Measurements from ENCODE around the gene CCDC57. TPM values are rescaled to one million over a fixed set of nuclear protein-coding genes. Genes with fewer than 3 reads are reported as not detected.

The CCDC57 gene
- polyA plus RNA-seq, 1 donor, result 45.6 TPM

DNA sequence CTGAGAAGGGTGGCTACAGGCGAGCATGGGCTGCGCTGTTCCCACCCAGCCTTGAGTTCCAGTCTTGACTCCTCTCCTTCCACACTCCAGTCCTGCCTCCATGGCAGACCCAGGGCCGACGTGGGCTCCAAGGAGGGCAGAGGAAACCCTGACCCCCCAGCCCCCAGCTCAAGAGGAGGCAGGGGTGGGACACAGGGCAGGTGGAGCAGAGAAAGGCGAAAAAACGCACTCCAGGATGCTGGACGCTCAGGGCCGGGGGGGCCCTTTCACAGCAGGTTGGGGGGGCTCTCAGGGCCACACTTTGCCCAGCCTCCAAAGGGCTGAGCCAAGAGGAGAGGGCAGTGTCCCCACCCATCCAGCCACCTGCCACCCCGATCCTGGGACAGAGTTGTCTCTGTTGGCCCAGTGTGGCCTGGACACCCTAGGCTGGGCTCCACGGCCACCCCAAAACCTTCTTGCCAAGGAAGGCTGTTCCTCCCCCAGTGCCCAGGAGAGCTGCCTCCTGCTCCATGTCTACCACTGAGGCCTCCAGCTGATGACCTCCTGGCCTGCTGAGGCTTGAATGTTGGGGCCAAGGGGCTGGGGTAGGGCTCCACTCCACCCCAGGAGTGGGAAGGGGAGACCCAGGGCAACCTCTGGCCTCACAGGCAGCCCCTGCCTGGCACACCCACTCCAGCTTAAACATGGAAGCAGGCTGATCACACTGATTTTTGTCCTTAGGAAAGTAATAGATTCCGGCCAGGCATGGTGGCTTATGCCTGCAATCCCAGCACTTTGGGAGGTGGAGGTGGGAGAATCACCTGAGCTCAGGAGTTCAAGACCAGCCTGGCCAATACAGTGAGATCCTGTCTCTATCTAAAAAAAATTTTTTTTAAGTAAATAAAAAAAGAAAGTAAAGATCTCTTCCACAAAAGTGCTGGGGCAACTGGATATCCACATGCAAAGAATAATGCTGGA is 7.4 kb upstream of the CCDC57 start:
- Histone ChIP-seq H3K36me3 (ENCODE audit: control insufficient read depth, insufficient read depth, low read length) (no peaks in the 10 kb centered on the region), H3K27ac (ENCODE audit: low read length) (no peak overlapping the region), H3K27me3 (ENCODE audit: control insufficient read depth, insufficient read depth, low read length) (no peaks in the 10 kb centered on the region), H3K9me3 (ENCODE audit: control insufficient read depth, low read depth, low read length) (peaks cover 3% of the 10 kb centered on the region), H3K4me1 (ENCODE audit: control insufficient read depth, insufficient read depth, low read length) (no peaks in the 10 kb centered on the region), H3K4me3 (ENCODE audit: low read length) (no peak overlapping the region)
- no peak for DNase-seq
- WGBS (ENCODE audit: insufficient coverage, low lambda C conversion rate), result no CpG with 5 or more reads among the region's 11 CpGs

DNA sequence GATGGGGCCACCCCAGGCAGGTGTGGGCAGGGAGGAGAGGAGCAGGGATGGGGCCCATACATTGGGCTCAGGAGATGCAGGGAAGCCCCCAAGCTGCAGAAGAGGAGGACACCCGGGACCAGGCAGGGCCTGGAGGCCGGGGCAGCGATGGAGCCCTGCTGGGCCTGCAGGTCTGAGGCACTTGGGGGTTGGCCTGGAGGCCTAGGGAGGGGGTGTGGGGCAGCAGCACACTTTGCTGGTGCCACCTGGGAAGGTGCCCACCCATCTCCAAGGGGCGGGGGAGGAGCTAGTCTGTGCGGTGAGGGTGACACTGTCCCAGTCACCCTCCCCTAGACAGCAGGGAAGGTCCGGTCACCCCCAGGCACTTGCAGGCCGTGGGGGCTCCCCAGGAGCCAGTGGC is 6.4 kb upstream of the CCDC57 start:
- Histone ChIP-seq H3K27me3 (ENCODE audit: control insufficient read depth, insufficient read depth, low read length) (no peaks in the 10 kb centered on the region), H3K27ac (ENCODE audit: low read length) (no peak overlapping the region), H3K4me1 (ENCODE audit: control insufficient read depth, insufficient read depth, low read length) (no peaks in the 10 kb centered on the region), H3K9me3 (ENCODE audit: control insufficient read depth, low read depth, low read length) (no peaks in the 10 kb centered on the region), H3K4me3 (ENCODE audit: low read length) (no peak overlapping the region), H3K36me3 (ENCODE audit: control insufficient read depth, insufficient read depth, low read length) (no peaks in the 10 kb centered on the region)
- WGBS (ENCODE audit: insufficient coverage, low lambda C conversion rate), result no CpG with 5 or more reads among the region's 7 CpGs
- DNase-seq, result no peak

- 100% methylated on average over 1 of the region's 32 CpGs for WGBS (ENCODE audit: insufficient coverage, low lambda C conversion rate)
- no peak overlapping the region for H3K4me3 ChIP-seq (ENCODE audit: low read length)
Measured at GRCh38 chr17:82218349-82219075, 5.9 kb upstream of the CCDC57 start.

GRCh38 chr17:82217530-82218204 is 5.0 kb upstream of the CCDC57 start:
- no peaks in the 10 kb centered on the region for H3K27me3 ChIP-seq (ENCODE audit: control insufficient read depth, insufficient read depth, low read length)
- no CpG with 5 or more reads among the region's 21 CpGs for WGBS (ENCODE audit: insufficient coverage, low lambda C conversion rate)
- H3K27ac ChIP-seq (ENCODE audit: low read length), result no peak overlapping the region
- H3K36me3 ChIP-seq (ENCODE audit: control insufficient read depth, insufficient read depth, low read length), result no peaks in the 10 kb centered on the region
- H3K9me3 ChIP-seq (ENCODE audit: control insufficient read depth, low read depth, low read length), result no peaks in the 10 kb centered on the region
- no peaks in the 10 kb centered on the region for H3K4me1 ChIP-seq (ENCODE audit: control insufficient read depth, insufficient read depth, low read length)
- no peak overlapping the region for H3K4me3 ChIP-seq (ENCODE audit: low read length)
- DNase-seq, result no peak

More at GRCh38 chr17:82218349-82219075, 5.9 kb upstream of the CCDC57 start:
- H3K9me3 ChIP-seq (ENCODE audit: control insufficient read depth, low read depth, low read length), result no peaks in the 10 kb centered on the region
- H3K36me3 ChIP-seq (ENCODE audit: control insufficient read depth, insufficient read depth, low read length), result no peaks in the 10 kb centered on the region
- H3K27ac ChIP-seq (ENCODE audit: low read length), result no peak overlapping the region
- no peaks in the 10 kb centered on the region for H3K27me3 ChIP-seq (ENCODE audit: control insufficient read depth, insufficient read depth, low read length)
- no peaks in the 10 kb centered on the region for H3K4me1 ChIP-seq (ENCODE audit: control insufficient read depth, insufficient read depth, low read length)
- DNase-seq, result no peak

DNA sequence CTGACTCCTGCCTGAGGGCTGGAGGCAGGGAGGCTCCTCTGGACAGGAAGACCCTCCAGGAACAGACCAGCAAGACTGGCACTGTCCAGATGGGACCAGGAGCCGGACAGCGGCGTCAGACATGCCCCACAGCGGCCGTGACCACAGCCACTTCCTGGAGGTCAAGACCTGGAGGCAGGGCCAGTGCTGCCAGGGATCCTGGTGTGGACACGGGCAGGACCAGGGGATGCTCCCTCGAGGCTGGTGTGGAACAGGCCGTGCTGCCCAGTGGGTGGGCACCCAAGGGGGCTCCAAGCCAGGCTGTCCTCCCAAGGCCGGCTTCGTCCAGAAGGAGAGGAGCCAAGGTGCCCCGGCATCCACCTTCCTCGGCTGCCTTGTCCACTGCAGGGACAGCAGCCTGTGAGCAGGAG is 4.5 kb upstream of the CCDC57 start:
- H3K36me3 ChIP-seq (ENCODE audit: control insufficient read depth, insufficient read depth, low read length), result no peaks in the 10 kb centered on the region
- H3K27ac ChIP-seq (ENCODE audit: low read length), result no peak overlapping the region
- no peak overlapping the region for H3K4me3 ChIP-seq (ENCODE audit: low read length)
- no peak for DNase-seq
- no CpG with 5 or more reads among the region's 12 CpGs for WGBS (ENCODE audit: insufficient coverage, low lambda C conversion rate)
- H3K9me3 ChIP-seq (ENCODE audit: control insufficient read depth, low read depth, low read length), result no peaks in the 10 kb centered on the region
- no peaks in the 10 kb centered on the region for H3K27me3 ChIP-seq (ENCODE audit: control insufficient read depth, insufficient read depth, low read length)
- H3K4me1 ChIP-seq (ENCODE audit: control insufficient read depth, insufficient read depth, low read length), result no peaks in the 10 kb centered on the region

DNA sequence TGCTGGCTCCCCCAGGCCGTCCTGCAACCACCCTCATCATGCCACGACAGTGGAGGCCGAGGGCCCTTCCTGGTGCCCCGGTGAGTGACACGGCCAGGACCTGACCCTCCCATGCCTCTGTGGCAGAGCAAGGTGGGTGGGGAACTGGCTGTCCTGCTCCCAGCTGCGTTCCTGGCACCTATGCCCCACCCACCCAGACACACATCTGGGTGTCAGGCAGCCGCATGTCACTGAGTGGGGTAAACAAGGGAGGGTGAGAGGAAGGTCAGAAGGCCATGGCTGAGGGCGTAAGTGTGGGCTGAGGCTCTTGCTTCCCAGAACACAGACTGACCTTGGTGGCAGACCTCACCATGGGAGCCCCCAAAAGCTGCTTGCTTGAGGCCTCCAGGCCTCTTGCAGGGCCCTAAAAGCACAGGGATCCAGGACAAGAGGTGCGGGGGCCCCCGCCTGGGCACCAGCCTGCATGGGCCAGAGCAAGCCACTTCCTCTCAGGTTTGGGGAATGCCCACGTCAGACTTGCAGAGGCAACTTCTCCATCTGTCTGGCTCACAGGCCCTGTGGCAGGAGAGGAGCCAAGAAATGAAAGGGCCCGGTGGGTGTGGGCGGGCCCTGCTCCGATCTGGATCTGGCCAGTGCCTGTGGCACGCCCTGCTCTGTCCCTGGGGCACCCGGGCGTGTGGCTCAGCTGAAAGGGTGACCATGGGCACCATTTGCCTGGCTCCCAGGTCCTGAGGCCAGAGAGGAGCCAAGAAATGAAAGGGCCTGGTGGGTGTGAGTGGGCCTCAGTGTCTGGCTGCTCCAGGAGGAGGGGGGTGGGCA is 3.9 kb upstream of the CCDC57 start:
- no peaks in the 10 kb centered on the region for H3K9me3 ChIP-seq (ENCODE audit: control insufficient read depth, low read depth, low read length)
- DNase-seq, result no peak
- H3K4me3 ChIP-seq (ENCODE audit: low read length), result no peak overlapping the region
- H3K4me1 ChIP-seq (ENCODE audit: control insufficient read depth, insufficient read depth, low read length), result no peaks in the 10 kb centered on the region
- WGBS (ENCODE audit: insufficient coverage, low lambda C conversion rate), result no CpG with 5 or more reads among the region's 17 CpGs
- no peak overlapping the region for H3K27ac ChIP-seq (ENCODE audit: low read length)
- H3K27me3 ChIP-seq (ENCODE audit: control insufficient read depth, insufficient read depth, low read length), result no peaks in the 10 kb centered on the region
- no peaks in the 10 kb centered on the region for H3K36me3 ChIP-seq (ENCODE audit: control insufficient read depth, insufficient read depth, low read length)

GRCh38 chr17:82215972-82216300 is 3.3 kb upstream of the CCDC57 start:
- Histone ChIP-seq H3K4me1 (ENCODE audit: control insufficient read depth, insufficient read depth, low read length) (no peaks in the 10 kb centered on the region), H3K27me3 (ENCODE audit: control insufficient read depth, insufficient read depth, low read length) (no peaks in the 10 kb centered on the region), H3K9me3 (ENCODE audit: control insufficient read depth, low read depth, low read length) (no peaks in the 10 kb centered on the region), H3K36me3 (ENCODE audit: control insufficient read depth, insufficient read depth, low read length) (no peaks in the 10 kb centered on the region), H3K27ac (ENCODE audit: low read length) (no peak overlapping the region), H3K4me3 (ENCODE audit: low read length) (no peak overlapping the region)
- DNase-seq, result no peak
- 100% methylated on average over 1 of the region's 12 CpGs for WGBS (ENCODE audit: insufficient coverage, low lambda C conversion rate)

GRCh38 chr17:82215095-82215971 is 2.7 kb upstream of the CCDC57 start:
- Histone ChIP-seq H3K4me3 (ENCODE audit: low read length) (no peak overlapping the region), H3K27me3 (ENCODE audit: control insufficient read depth, insufficient read depth, low read length) (no peaks in the 10 kb centered on the region), H3K4me1 (ENCODE audit: control insufficient read depth, insufficient read depth, low read length) (no peaks in the 10 kb centered on the region), H3K9me3 (ENCODE audit: control insufficient read depth, low read depth, low read length) (no peaks in the 10 kb centered on the region), H3K27ac (ENCODE audit: low read length) (no peak overlapping the region), H3K36me3 (ENCODE audit: control insufficient read depth, insufficient read depth, low read length) (no peaks in the 10 kb centered on the region)
- WGBS (ENCODE audit: insufficient coverage, low lambda C conversion rate), result no CpG with 5 or more reads among the region's 25 CpGs
- no peak for DNase-seq

- DNase-seq, result no peak
- Histone ChIP-seq H3K4me3 (ENCODE audit: low read length) (no peak overlapping the region), H3K4me1 (ENCODE audit: control insufficient read depth, insufficient read depth, low read length) (no peaks in the 10 kb centered on the region), H3K36me3 (ENCODE audit: control insufficient read depth, insufficient read depth, low read length) (no peaks in the 10 kb centered on the region), H3K9me3 (ENCODE audit: control insufficient read depth, low read depth, low read length) (no peaks in the 10 kb centered on the region), H3K27me3 (ENCODE audit: control insufficient read depth, insufficient read depth, low read length) (no peaks in the 10 kb centered on the region), H3K27ac (ENCODE audit: low read length) (no peak overlapping the region)
- WGBS (ENCODE audit: insufficient coverage, low lambda C conversion rate), result no CpG with 5 or more reads among the region's 11 CpGs
Measured at GRCh38 chr17:82214012-82214628, 1.5 kb upstream of the CCDC57 start.

Data from large intestine (tissue), 3 donors.